Left renal cortex interstitium (tissue), 4 donors: Measurements from ENCODE around the gene SASH1. TPM values are rescaled to one million over a fixed set of nuclear protein-coding genes. Genes with fewer than 3 reads are reported as not detected.
A peak's percentile ranks its signal among the peaks of the same experiment; 100 is the strongest.

Experiments used
- DNase-seq, 4 donors: peaks; one replicate each; pipeline ENCODE4 v3.0.0-alpha.2; 2013; ENCODE audit warnings: low read depth in 4 of 4, low spot score in 2 of 4, missing footprints in 1 of 4
- polyA plus RNA-seq, 4 donors: library from polyadenylated mRNA; unstranded; fragments of 120-200 nt; gene quantifications; one replicate each; pipeline ENCODE4 v1.2.1, GENCODE V29; 2013; ENCODE audit not compliant: insufficient read length in 4 of 4

Gene SASH1
- polyA plus RNA-seq, 4 donors, result 26.8 to 31.7 (median 28.3) TPM

DNA sequence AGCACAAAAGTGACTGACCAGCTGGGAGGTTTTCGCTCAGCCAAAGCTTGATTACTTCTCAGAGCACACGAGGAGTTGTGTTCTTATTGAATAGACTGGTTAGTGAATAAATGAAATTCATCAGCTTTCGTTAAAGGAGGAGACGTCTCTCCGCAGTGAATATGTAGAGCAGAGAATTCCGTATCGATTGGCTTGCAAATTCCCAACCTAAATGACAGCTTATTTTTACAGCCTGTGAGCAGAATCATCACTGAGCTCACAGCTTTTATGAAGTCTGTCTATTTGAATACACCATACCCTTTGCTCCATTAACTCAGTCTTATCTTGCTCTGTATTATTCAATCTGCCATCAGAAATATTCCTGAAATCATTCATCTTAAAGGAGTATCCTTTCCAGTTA is 192.7 kb downstream of the SASH1 start:
- no peak for DNase-seq

DNA sequence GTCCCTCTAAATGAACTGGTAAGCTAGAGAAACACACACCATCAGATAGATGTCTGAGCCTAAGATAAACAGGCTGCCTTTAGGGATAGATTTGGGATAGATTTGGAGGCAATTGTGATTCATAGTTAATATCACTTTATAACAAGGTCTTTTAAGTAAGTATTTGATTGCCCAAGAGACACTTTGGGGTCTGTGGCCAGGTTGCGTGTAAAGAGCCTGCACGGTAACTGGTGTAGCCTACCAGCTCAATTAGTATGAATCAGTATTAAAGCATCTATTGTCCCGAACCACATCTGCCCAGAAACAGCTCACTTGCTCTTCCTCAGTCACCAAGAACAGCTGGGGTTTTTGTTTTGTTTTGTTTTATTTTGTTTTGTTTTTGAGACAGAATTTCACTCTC is 193.3 kb downstream of the SASH1 start:
- no peak for DNase-seq

DNA sequence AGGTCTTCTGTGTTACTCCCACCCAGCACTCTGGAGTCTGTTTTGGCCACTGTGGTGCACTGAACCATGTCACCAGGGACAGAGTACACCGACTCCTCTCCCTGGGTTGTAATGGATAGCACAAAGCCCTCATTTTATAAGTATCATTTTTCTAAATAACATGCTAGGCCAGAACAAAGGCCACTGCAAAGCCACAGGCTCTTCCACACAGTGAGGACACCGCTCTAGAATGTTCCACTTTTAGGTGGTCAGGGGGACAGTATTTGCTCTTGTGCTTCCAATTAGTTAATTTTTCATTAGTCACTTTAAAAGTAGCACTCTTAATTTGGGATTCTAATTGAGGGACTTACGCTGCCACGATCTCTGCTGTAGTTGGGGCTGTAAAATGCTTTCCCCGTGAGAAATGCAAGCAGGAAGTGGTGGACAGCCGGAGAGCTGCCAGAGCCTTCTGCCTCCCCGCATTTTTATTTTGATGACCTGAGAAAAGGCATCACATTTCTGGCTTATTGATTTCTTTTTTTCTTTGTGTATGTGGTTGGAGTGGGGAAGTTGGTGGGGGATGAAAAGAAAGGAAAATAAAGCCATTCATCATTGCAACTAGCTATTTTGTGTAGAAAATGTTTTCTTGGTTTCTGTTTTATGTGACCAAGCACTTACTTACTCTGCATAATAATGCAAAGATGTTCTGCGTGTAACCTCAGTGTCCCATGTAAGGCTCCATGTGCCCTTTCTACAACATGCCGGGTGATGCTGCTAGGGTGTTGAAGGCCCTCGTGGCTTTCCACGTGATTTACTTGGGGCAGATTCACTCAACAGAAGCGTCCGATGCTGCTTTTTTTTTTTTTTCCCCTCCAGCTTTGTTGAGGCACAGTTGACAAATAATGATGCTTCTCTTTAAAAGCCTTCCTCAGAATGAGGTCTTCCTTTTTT is 195.9 kb downstream of the SASH1 start:
- DNase-seq, result peak in 3 of 4 donors; percentile 46 to 72 (median 49)

DNA sequence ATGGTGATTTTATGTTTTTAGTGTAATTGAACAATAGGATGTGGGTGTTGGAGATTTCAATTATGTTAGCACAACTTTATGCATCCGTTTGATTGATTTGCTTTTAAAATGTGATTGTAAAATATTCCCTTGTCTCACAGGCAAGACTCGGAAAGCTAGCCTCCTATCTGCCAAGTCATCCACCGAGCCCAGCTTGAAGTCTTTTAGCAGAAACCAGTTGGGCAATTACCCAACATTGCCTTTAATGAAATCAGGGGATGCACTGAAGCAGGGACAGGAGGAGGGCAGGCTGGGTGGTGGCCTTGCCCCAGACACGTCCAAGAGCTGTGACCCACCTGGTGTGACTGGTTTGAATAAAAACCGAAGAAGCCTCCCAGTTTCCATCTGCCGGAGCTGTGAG is 200.9 kb downstream of the SASH1 start:
- no peak for DNase-seq

DNA sequence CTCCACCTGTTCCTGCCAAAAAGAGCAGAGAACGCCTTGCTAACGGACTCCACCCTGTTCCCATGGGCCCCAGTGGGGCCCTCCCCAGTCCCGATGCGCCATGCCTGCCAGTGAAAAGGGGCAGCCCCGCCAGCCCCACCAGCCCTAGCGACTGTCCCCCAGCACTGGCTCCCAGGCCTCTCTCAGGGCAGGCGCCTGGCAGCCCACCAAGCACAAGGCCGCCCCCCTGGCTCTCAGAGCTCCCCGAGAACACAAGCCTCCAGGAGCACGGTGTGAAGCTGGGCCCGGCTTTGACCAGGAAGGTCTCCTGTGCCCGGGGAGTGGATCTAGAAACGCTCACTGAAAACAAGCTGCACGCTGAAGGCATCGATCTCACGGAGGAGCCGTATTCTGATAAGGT is 201.8 kb downstream of the SASH1 start:
- no peak for DNase-seq

DNA sequence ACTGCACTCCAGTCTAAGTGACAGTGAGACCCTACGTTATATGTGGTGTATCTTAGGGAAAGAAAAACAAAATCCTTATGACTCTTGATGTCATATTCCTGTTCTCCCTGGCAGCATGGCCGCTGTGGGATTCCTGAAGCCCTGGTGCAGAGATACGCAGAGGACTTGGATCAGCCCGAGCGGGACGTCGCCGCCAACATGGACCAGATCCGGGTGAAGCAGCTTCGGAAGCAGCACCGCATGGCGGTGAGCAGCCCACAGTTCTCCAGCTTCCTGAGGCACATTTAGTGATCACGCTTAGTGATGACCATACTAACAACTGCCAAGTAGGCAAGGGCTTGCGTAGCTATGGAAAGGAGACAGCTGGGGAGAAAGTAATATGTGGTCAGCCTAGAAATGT is 203.3 kb downstream of the SASH1 start:
- no peak for DNase-seq

DNA sequence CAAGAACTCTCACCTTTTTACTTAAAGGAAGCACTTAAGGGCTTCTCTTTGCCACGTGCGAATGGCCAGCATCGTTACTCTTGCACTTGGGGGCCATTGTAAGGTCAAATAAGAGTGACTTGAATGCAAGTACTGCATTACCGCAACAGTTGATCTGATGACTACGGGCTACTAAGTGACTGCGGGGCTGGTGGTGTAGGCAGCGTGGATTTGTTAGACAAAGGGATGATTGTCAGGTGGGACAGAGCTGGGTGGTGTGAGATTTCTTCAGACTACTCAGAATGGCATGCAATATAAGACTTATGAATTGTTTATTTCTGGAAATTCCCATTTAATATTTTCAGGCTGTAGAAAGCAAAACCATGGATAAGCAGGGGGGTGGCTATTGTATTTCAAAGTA is 204.5 kb downstream of the SASH1 start:
- DNase-seq, result no peak

DNA sequence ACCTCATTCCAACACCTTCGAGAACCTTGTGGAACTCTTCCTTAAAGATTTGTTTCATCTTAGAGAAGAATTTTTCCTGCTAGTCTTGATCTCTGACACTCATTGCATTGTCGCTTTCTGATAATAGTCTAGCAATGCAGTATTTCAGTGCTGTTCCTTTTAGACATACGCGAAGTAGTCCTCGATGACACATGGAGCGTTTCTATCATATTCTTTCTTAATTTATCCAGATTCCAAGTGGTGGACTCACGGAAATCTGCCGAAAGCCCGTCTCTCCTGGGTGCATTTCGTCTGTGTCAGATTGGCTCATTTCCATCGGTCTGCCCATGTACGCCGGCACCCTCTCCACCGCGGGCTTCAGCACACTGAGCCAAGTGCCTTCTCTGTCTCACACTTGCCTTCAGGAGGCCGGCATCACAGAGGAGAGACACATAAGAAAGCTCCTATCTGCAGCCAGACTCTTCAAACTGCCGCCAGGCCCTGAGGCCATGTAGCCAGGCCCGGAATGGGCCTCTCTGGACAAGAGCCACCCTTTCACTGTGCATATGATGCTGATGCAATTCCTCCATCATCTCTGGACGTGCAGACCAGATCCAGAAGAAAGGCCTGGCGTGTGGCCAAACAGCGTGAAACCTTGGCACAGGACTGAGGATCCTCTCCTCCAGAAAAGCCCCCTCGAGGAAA is 205.6 kb downstream of the SASH1 start:
- DNase-seq, result no peak

DNA sequence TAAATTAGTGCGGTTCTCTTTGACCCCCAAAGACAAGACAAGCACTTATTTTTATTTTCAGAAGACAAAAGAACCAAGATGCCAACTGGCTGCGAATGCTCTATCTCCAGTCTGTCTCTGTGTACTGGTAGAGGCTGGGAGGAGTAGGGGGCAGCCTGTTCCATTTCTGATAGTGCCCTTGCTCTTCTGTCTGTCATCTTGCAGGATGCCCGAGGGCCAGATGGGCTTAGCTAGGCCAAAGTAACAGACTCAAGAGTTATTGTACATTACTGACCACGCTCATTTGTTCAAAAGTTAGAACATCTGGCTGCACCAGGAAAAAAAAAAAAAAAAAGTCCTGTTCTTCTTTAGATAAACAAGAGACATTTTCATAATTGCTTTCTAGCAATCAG is 206.1 kb downstream of the SASH1 start:
- no peak for DNase-seq

DNA sequence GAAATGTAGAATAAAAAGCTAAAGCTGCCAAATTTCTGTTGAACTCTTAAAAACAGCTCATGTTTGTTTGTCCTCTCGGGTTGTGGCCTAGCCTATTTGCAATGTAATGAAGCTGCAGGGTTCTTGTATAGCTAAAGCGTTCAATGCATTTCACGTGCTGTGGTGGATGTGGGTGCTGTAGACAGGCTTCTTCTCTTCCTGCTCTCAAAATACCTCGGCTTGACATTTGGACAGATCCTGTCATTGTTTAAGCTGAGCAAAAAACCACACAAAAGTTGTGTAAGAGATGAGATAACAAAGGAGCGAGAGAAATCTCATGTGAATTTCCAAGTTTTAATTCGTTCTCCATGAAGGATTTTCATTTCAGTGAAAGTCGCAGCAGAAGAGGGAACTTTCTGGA is 207.9 kb downstream of the SASH1 start:
- no peak for DNase-seq

DNA sequence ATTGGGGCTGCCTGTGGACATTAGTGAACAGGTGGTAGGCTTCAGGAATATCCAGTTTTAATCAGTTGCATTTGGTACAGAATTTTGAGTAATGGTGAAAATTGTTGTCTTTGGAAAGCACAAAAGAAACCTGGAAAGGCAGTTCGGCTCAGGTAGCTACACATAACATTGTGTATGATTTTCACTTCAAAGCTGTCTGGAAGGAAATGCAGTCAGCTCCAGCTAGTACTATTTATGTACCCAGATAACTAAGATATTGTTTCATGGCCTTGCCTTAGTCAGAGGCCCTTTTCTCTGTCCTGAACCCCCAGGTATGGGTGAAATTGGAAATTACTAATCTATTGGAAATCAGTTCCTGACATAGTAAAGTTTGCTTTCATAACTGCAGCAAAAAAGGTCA is 208.6 kb downstream of the SASH1 start:
- DNase-seq, result no peak

DNA sequence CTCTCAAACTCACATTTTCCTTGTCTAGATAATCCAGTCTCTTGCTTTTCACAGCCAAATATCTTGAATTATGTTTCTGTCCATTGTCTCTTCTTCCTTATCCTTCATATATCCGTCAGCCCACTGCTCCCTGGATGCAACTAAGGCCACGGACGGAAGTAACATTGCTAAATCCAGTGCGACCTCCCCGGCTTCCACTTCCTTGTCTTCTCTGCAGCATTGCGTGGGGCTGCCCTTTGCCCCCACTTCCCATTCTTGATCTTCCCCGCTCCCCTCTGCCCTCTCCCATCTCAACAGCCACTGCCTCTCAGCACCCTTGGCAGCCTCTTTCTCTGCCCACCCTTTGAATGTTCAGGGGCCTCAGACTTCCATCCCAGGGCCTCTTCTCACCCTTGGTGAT is 213.8 kb downstream of the SASH1 start:
- no peak for DNase-seq

DNA sequence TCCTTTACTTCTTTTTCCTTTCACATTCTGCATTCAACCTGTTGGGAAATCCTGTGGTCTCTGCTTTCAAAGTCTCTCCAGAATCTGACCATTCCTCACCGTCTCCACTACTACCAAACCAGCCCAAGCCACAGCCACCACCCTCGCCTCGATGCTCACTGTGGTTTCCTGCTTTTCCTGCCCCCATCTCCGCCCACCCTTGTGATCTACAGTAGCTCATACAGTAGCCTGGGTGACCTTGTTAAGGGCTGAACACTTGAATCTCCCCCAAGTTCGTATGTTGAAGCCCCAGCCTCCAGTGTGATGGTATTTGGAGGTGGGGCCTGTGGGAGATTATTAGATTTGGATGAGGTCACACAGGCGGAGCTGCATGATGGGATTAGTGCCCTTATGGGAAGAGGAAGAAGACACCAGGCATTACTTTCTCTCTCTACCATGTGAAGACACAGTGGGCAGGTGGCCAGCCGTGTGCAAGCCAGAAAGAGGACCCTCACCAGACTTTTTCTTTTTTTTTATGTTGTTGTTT is 215.2 kb downstream of the SASH1 start:
- no peak for DNase-seq

DNA sequence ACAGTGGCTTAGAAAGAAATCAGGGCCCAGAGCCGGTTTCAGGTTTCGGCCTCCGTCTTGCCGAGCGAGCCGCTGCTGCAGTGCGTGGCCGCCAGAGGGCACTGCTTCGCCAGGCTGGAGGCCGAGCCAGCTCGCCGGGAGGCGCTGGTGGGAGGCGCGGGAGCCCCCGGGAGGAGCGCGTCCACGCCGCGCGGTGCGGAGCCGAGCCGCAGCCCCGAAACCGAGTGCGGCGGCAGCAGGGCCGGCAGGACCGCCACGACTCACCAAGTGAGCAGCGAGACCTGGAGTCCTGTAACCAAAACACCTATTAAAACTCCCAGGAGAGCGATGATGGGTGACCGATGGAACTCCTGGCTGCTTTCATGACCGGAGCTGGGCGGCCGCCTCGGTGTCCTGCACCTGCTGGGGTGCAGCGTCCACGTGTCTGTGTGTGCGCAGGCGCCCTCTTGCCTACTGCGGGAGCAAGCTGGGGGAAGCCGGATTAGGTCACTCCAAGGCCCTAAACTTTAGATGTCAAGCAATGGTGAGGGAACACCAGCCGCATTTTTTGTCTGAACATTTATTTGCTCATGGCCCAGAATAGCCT is 217.3 kb downstream of the SASH1 start:
- DNase-seq, result peak; percentile 68 to 76 (median 70)

DNA sequence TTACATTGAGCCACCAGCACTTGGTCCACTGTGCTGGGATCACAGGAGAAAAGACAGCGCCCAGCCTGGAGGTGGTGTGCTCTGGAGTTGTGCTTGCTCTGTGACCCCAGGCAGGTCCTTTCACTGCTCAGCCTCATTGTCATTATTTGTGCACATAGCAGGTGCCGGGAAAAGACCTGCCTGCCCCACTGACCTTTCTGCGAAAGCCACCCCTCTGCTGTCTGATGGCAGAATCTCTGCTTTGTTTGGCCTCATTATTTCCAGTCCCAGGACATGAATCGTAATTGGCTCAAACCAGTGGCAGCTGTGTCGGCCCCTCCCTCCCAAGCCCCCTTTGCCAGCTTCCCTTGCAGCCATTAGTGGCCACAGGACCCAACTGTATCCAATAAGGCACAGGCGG is 219.0 kb downstream of the SASH1 start:
- DNase-seq, result no peak

DNA sequence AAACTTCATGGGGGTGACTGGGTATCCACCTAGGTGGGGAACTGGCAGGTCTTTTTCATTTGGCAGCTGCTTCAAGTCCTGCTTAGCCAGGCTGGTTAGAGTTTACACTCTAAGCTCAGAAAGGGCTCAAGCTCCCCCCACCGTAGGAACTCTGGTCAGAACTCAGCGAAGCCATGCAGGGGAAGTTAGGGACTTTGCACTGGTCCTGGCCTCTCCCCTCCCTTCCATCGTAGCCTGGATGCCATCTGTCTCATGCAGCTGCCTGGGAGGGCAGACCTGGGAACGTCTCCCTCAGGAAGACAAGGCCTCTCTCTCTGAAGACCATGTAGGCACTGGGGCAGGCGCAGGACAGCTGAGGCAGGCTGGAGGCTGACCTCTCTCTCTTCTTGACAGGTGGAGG is 220.4 kb downstream of the SASH1 start:
- no peak for DNase-seq

DNA sequence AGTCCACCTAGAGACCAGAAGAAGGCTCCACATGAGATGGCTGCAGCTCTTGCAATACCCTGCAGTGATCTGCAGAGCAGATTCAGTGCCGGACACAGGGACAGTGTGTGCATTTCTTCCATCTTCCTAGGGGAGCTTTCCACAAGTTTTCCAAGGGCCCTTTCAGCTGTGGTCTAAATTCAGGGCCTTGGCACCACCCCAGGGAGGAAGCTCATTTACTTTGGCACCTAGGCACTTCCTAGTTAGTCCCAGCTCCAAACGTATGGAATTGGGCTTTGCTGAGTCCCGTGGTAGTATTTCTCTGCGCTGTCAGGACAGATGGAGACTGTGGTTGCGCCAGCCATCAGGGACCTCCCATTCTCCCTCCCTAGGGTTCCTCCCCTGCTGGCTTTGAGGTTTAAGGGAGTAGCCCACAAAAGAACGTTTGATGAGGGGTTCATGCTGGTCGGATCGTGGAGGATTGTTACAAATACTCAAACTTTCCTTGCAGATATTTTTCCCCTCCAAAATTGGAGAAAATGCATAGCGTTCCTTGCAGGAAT is 221.9 kb downstream of the SASH1 start:
- DNase-seq, result no peak

DNA sequence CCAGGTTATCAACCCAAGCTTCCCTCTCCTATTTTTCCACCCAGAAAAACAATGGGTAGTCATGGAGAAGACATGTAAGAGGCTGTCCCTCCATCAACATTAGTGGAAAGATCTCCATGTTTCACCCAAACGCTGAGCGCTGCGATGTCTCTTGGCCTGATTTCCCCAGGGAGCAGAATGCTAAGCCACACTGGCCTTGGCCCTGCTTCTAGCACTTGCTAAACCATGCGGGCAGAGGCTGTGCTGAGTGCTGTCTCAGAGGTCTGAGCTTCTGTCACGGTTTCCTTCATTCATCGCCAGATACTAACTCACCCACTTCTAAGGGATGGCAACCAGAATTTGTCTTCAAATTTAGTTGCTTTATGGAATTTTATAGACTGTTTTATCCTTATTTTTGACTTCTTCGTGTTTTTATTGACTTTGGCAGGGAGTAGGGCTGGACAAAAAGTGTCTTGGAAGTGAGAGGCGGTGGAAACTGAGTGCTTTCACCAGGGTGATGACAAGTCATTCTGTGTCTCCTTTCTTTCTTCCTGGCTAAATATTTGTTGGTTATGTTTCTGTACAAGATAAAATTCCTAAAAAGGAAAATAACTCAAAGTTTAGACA is 222.8 kb downstream of the SASH1 start:
- no peak for DNase-seq

DNA sequence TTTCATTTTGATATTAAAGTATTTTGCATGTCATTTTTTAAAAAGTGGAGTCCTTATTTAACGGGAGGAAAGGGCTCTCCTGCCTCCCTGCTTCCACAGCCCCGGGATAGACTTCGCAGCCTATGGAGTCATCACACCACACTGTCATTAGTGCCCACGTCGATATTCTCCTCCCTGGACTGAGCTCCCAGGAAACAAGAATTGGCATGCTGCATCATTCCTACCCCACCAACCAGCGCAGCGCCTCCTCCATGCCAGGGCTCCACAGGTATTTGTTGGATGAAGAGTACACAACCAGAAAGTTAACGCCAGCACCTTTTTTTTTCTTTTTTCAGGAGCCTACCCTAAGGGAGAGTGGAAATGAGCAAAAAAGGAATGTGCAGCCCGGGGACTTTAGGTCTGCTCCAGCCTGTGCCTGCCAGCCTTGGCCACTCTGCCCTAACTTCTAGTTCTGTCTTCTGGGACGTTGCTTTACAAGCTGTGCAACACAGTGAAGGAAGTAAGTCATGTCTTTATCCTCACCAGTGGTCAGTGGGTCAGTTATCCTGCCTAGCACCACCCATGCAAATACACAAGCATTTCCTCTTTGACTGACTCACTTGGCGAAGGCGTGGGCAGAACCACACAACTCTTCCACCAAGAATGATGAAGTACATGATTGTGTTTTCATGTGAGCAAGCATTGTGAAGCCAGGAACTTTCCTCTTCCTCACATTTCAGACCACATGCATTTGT is 223.5 kb downstream of the SASH1 start:
- DNase-seq, result no peak
